ENCODE measurements around the gene D2HGDH. TPM values are rescaled to one million over a fixed set of nuclear protein-coding genes. Genes with fewer than 3 reads are reported as not detected.

D2HGDH gene
- total RNA-seq, 1 experiment from 2014 or later = 53.3 TPM

GRCh38 chr2:241726459-241726858, 8.0 kb upstream of the D2HGDH start:
- no TSS peak for BruUV-seq (replicated peaks)
- no peak for DNase-seq
- intact Hi-C loops (cut with micrococcal nuclease; ENCODE audit: unreplicated experiment) = no loop called here
- TF ChIP-seq, protein P1, sequence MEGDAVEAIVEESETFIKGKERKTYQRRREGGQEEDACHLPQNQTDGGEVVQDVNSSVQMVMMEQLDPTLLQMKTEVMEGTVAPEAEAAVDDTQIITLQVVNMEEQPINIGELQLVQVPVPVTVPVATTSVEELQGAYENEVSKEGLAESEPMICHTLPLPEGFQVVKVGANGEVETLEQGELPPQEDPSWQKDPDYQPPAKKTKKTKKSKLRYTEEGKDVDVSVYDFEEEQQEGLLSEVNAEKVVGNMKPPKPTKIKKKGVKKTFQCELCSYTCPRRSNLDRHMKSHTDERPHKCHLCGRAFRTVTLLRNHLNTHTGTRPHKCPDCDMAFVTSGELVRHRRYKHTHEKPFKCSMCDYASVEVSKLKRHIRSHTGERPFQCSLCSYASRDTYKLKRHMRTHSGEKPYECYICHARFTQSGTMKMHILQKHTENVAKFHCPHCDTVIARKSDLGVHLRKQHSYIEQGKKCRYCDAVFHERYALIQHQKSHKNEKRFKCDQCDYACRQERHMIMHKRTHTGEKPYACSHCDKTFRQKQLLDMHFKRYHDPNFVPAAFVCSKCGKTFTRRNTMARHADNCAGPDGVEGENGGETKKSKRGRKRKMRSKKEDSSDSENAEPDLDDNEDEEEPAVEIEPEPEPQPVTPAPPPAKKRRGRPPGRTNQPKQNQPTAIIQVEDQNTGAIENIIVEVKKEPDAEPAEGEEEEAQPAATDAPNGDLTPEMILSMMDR (IDR thresholded peaks at IDR 0.05; ENCODE audit: unreplicated experiment) = no peak
- Mint-ChIP-seq H3K4me3 (ENCODE audit: low read depth, unreplicated experiment) (no peak overlapping the region), H3K27ac (ENCODE audit: unreplicated experiment) (no peak overlapping the region), H3K36me3 (ENCODE audit: insufficient read depth, unreplicated experiment) (peaks cover 38% of the 10 kb centered on the region), H3K4me1 (ENCODE audit: low read depth, unreplicated experiment) (no peaks in the 10 kb centered on the region), H3K9me3 (ENCODE audit: low read depth, unreplicated experiment) (no peaks in the 10 kb centered on the region), H3K27me3 (ENCODE audit: unreplicated experiment) (no peaks in the 10 kb centered on the region)
- CTCF ChIA-PET = no interaction called here

DNA sequence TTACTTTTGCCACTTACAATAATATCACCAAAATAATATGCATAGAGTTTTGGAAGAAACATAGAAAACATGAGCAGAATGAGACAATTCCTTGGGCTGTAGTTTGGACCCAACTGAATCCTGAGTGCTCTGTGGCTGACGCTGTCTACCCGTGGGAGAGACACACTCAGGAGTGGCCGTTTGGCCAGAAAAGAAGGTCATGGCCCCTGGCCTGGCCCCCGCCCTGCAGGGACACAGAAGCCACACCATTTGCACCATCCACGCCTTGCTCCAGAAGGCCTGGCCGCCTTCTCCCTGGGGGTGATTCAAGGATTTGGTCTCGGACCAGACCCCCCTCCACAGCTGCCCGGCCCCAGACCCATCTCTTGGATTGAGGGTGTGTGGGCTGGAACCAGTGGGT, 6.4 kb upstream of the D2HGDH start:
- TF ChIP-seq, protein P1 (IDR thresholded peaks at IDR 0.05; ENCODE audit: unreplicated experiment) = no peak
- Mint-ChIP-seq H3K9me3 (ENCODE audit: low read depth, unreplicated experiment) (no peaks in the 10 kb centered on the region), H3K36me3 (ENCODE audit: insufficient read depth, unreplicated experiment) (peaks cover 22% of the 10 kb centered on the region), H3K4me1 (ENCODE audit: low read depth, unreplicated experiment) (peaks cover 3% of the 10 kb centered on the region), H3K4me3 (ENCODE audit: low read depth, unreplicated experiment) (no peak overlapping the region), H3K27me3 (ENCODE audit: unreplicated experiment) (no peaks in the 10 kb centered on the region), H3K27ac (ENCODE audit: unreplicated experiment) (no peak overlapping the region)
- no TSS peak for BruUV-seq (replicated peaks)
- no peak for DNase-seq
- CTCF ChIA-PET = no interaction called here
- intact Hi-C loops (cut with micrococcal nuclease; ENCODE audit: unreplicated experiment) = no loop called here

DNA sequence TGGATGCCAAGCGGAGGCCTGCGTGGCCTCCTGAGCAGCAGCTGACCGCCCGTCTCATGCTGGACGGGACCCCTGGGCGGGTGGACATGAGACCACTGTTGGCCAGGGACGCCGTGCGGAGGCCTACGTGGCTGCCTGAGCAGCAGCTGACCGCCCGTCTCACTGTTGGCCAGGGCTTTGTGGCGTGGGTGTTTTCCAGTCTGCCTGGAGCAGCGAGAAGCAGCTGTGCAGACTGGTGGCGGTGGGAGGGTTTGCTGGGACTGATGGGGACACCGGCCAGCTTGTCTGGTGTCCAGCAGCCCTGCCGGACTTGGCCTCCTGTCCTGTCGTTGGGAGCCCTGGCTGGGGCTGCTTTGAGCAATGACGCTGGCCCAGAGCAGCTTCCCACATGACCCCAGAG, 5.8 kb upstream of the D2HGDH start:
- H3K27ac Mint-ChIP-seq (ENCODE audit: unreplicated experiment) = no peak overlapping the region

GRCh38 chr2:241729868-241730267, 4.6 kb upstream of the D2HGDH start:
- no TSS peak for BruUV-seq (replicated peaks)
- CTCF ChIA-PET = no interaction called here
- Mint-ChIP-seq H3K4me3 (ENCODE audit: low read depth, unreplicated experiment) (no peak overlapping the region), H3K36me3 (ENCODE audit: insufficient read depth, unreplicated experiment) (peaks cover 16% of the 10 kb centered on the region), H3K9me3 (ENCODE audit: low read depth, unreplicated experiment) (no peaks in the 10 kb centered on the region), H3K27ac (ENCODE audit: unreplicated experiment) (no peak overlapping the region), H3K27me3 (ENCODE audit: unreplicated experiment) (no peaks in the 10 kb centered on the region), H3K4me1 (ENCODE audit: low read depth, unreplicated experiment) (peaks cover 8% of the 10 kb centered on the region)
- TF ChIP-seq, protein P1 (IDR thresholded peaks at IDR 0.05; ENCODE audit: unreplicated experiment) = no peak
- no peak for DNase-seq
- intact Hi-C loops (cut with micrococcal nuclease; ENCODE audit: unreplicated experiment) = no loop called here

More for the DNA sequence above, 5.8 kb upstream of the D2HGDH start:
- no peak for DNase-seq
- no peak overlapping the region for H3K4me3 Mint-ChIP-seq (ENCODE audit: low read depth, unreplicated experiment)
- CTCF ChIA-PET = no interaction called here
- peaks cover 8% of the 10 kb centered on the region for H3K4me1 Mint-ChIP-seq (ENCODE audit: low read depth, unreplicated experiment)
- H3K27me3 Mint-ChIP-seq (ENCODE audit: unreplicated experiment) = no peaks in the 10 kb centered on the region
- TF ChIP-seq, protein P1 (IDR thresholded peaks at IDR 0.05; ENCODE audit: unreplicated experiment) = no peak
- no peaks in the 10 kb centered on the region for H3K9me3 Mint-ChIP-seq (ENCODE audit: low read depth, unreplicated experiment)
- BruUV-seq (replicated peaks) = no TSS peak
- H3K36me3 Mint-ChIP-seq (ENCODE audit: insufficient read depth, unreplicated experiment) = peaks cover 16% of the 10 kb centered on the region
- intact Hi-C loops (cut with micrococcal nuclease; ENCODE audit: unreplicated experiment) = no loop called here
